Stimulated activated naive CD4-positive, alpha-beta T cell (primary cell): ENCODE measurements around the gene PPP1R15B.
A peak's percentile ranks its signal among the peaks of the same experiment; 100 is the strongest.
"Not testable (repeated sequence)": the region's sequence is repeated elsewhere in the genome, so short reads cannot be mapped to it uniquely, and the experiment has no call there.

Experiments used
- DNase-seq, 6 experiments: peaks; one replicate each; lab custom pipeline; 2025; lab: John Stamatoyannopoulos, UW

Gene PPP1R15B

GRCh38 chr1:204443871-204444581 lies 32.4 kb upstream of the PPP1R15B start:
- no peak for DNase-seq

GRCh38 chr1:204443260-204443619 lies 31.6 kb upstream of the PPP1R15B start:
- no peak for DNase-seq

DNA sequence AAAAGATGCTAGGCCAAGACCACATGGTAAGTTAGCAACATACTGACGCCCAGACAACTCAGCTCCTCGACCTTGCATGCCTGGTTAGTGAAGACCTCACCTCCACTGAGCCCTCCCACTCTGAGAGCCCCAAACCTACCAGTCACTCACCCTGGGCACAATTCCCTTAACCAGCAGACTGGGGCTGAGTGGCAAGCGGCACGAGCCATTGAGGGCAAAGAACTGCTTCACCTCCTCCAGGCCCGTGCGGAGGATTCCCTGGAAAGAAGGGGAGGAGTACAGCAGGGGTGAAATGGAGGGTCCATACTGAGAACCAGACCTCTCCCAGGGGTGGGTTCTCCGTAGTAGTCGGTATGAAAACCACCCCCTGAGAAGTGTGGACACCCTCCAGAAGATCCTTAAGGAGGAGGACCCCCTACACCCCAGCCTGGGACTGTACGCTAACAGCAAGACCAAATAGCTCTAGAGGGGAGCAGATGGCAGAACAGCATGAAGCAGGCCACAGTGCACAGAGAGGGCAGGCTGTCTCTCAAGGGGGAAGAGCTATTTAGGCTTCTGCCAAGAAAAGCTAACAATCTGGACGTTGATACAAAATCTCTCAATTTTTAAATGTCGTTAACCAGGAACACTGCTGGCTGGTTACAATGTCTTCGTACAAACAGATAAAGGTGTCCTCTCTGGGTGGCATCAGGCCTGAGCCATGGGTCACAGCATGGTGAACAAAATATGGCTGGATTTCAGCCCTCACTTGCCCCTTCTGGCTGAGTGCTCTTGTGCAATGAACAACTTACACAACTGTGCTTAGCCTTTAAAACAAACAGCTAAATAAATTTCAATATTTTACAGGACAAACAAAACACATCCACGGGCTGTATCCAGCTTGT lies 31.0 kb upstream of the PPP1R15B start:
- no peak for DNase-seq

- no peak for DNase-seq
Observed at GRCh38 chr1:204441558-204441957, 29.9 kb upstream of the PPP1R15B start.

DNA sequence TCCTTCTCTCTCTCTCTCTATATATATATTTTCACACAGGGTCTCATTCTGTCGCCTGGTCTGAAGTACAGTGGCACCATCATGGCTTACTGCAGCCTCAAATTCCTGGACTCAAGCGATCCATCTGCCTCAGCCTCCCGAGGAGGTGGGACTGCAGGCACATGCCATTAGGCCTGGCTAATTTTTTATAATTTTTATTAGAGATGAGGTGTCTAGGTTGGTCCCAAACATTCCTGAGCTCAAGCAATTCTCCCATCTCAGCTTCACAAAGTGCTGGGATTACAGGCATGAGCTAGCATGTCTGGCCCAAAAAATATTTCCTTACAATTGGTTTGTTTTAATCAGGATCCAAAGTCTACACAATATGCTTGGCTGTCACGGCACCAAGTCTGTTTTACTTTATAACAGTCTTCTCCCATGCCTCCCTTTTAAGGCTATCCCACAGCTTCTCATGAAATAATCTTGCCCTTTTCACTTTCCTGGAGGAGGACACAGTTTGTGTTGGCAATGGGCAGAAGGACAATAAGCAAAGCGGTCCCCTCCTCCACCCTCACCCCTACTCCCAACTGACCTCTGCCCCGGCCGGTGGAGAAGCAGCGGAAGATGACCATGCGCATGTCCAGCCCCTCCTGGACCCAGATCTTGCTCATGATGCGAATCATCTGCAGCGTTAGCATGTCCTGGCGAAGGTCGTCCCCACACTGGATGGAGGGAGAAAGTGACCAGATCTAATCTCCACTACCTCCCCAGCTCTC lies 28.2 kb upstream of the PPP1R15B start:
- DNase-seq = no peak

DNA sequence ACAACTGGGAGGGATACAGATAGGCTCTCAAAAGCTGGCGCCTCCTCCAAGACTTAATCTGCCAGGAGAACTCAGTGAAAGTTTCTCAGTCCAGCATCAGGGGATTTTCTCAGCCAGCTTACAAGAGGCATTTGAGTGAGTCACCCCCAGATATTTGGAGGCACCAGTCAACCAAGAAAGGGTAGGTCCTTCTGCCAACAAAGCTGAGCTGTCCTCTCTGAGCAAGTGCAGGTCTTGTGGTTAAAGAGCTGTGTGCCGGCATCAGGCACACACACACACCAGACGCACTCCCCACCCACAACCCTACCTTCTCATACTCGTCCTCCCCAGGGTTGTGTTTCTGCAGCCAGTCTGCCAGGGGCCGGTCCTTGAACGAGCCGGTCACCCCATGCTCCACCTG lies 27.0 kb upstream of the PPP1R15B start:
- DNase-seq = no peak

- no peak for DNase-seq
Observed at GRCh38 chr1:204437796-204438570, 26.4 kb upstream of the PPP1R15B start.

- DNase-seq = no peak
Observed at GRCh38 chr1:204435872-204436271, 24.3 kb upstream of the PPP1R15B start.

DNA sequence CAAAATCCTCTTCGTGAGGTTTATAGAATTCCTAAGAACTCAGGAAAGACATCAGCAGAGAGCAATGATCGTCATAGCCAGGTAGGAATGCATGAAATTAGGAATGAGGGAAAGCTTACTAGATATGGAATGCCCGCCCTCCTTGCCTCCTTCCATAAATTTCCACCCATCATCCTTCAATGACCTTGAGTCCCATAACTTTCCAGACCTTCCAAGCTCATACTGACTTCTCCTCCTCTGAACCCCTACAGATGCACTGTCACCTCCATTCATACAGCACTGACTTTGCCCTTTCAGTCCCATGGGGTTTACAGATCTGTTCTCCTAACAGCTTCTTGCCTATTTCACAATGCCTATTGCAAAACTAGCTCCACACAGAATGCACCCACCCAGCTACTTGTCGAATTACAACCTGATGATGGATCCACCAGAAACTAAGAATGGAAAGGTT lies 23.8 kb upstream of the PPP1R15B start:
- no peak for DNase-seq

- no peak for DNase-seq
Observed at GRCh38 chr1:204434116-204434755, 22.6 kb upstream of the PPP1R15B start.

DNA sequence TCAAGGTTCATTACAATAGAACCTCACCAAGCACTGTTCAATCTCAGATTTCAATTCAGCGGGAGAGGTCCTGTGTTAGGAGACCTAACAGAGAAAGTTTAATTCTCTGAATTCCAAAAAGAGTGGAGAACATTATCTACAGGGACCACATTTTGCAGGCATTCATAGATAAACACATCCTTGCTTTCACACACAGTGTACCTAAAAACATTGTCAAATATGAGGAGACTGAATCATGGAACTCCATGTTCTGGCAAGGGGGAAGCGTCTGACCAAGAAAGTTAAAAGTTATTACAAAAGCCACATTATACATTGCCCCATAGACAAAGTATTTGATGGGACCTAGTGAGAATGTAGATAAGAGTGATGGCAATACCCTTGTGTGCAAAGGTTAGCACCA lies 21.1 kb upstream of the PPP1R15B start:
- no peak for DNase-seq

DNA sequence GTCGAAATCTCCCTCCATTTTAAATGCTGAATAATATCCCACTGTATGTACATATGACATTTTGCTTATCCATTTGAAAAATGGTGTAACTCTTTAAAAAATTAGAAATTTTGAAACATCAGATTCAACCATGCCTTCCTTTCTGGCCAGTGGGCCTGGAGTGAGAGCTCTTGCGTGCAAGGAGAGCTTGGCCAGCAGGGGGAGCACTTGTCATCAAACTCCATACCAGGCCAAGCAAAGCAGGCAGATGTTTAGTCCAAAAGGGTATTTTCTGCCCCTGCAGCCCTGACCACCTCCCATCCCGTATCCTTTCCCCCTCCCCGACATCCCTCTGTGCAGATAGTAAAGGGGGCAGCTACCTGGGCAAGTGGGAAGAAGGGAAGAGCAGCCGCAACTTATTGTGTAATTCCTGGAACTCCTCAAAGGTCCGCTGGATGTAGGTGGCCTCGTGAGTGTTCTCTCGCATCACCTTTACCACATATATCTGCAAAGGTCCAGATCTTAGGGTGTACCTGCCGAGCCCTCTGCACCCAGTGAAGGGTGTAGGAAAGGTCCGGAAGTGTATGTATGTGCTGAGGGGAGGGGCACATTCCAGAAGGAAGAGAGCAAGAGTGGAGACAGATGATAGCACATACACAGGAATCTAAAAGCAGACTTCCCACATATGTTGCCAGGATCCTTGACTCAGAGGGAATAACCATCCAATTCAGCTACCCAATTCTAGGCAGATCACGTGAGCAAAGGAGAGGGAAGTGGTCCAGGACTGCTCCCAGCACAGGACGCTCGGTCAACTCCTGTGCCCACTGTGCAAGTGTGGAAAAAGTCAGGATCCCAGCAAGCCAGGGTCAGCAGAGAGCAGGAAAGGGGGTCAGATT lies 19.9 kb upstream of the PPP1R15B start:
- peak; percentile 38 to 77 (median 66) for DNase-seq

DNA sequence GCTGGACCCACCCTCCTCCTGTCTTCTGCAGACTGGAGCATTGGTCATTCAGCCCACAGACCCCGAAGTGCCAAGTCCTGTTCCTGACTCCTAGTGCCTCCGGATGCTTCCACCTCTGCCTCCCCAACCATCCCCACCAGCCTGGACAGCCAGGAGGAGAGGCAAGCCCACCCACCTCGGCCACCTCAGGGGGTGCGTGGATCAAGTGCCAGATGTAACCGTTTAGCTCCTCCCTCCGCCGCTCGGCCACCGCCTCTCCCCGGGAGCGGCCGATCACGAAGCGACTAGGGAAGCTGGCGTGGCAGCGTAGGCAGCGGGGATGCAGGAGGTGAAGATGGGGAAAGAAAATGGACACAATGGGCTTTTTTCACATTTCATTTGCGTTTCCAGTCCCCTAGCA lies 18.1 kb upstream of the PPP1R15B start:
- DNase-seq = no peak

DNA sequence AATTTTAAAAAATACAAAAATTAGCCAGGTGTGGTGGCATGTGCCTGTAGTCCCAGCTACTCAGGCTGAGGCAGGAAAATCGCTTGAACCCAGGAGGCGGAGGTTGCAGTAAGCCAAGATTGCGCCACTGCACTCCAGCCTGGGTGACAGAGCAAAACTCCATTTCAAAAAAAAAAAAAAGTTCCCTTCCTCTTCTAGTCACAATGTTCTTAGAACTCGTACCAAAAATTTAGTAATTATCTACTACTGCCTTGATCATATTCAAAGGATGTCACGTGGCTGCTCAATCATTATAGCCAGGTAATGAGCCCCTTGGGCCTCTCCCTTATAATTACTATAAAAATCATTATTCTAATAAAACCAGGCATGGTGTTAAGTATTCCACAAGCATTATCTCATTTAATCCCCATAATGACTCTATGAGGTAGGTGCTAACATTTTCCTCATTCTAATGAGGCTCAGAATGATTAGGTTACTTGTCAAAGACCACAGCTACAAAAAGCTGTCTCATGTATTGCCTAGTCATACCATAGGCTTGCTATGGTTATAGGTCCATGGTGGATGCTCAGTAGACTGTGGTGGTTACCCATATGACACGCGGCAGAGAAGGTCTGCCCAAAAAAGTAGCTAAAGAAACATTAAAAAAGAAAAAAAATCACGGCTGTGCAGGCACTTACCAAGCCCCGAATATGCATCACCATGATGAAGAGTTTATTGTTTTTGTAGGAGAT lies 15.5 kb upstream of the PPP1R15B start:
- DNase-seq = no peak

- no peak for DNase-seq
Observed at GRCh38 chr1:204426474-204426873, 14.9 kb upstream of the PPP1R15B start.

- no peak for DNase-seq
Observed at GRCh38 chr1:204426035-204426436, 14.4 kb upstream of the PPP1R15B start.

- no peak for DNase-seq
Observed at GRCh38 chr1:204424621-204425020, 13.0 kb upstream of the PPP1R15B start.

DNA sequence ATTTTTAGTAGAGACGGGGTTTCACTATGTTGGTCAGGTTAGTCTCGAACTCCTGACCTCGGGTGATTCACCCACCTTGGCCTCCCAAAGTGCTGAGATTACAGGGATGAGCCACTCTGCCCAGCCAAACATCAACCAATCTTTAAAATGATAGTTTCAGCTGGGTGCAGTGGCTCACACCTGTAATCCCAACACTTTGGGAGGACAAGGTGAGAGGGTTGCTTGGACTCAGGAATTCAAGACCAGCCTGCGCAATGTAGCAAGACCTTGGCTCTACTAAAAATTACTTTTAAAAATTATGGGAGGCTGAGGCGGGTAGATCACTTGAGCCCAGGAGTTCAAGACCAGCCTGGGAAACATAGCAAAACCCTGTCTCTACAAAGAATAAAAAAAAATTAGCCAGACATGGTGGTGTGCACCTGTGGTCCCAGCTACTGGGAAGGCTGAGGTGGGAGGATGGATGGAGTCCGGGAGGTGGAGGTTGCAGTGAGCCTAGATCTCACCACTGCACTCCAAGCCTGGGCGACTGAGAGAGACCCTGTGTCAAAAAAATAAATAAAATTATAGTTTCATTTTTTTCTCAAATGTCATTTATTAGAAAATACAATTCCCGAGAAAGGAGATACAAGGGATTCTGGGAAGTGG lies 10.6 kb upstream of the PPP1R15B start:
- not testable (repeated sequence) for DNase-seq

GRCh38 chr1:204421441-204421840 lies 9.8 kb upstream of the PPP1R15B start:
- no peak for DNase-seq
